ENCODE measurements around the gene UBE2E3.

DNA sequence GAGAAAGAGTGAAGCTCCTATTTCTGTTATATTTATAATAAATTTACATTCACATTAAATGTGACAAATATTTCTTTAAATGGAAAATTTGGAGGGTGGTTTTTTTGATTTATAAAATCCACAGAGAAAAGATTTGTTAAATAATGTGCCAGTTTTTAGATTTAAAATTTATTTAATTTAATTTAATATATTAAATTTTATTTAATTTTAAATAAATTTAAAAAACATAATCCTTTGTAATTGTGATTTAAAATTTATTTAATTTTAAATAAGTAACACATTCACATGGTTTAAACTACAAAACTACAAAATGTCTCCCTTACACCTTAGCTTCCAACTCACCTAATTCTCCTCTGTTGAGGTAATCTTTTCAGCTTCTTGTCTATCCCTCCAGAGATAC is 123.3 kb downstream of the UBE2E3 start:
- TF ChIP-seq BHLHE40 (IDR thresholded peaks at IDR 0.05; ENCODE audit: low read depth, low read length) (no peak), POLR2A (IDR thresholded peaks at IDR 0.05; ENCODE audit: low read depth, low read length) (no peak), SMC3 (IDR thresholded peaks at IDR 0.05; ENCODE audit: low read depth, low read length) (no peak), CEBPB (IDR thresholded peaks at IDR 0.05; ENCODE audit: low read depth, low read length) (no peak)
- TF ChIP-seq, protein P1, sequence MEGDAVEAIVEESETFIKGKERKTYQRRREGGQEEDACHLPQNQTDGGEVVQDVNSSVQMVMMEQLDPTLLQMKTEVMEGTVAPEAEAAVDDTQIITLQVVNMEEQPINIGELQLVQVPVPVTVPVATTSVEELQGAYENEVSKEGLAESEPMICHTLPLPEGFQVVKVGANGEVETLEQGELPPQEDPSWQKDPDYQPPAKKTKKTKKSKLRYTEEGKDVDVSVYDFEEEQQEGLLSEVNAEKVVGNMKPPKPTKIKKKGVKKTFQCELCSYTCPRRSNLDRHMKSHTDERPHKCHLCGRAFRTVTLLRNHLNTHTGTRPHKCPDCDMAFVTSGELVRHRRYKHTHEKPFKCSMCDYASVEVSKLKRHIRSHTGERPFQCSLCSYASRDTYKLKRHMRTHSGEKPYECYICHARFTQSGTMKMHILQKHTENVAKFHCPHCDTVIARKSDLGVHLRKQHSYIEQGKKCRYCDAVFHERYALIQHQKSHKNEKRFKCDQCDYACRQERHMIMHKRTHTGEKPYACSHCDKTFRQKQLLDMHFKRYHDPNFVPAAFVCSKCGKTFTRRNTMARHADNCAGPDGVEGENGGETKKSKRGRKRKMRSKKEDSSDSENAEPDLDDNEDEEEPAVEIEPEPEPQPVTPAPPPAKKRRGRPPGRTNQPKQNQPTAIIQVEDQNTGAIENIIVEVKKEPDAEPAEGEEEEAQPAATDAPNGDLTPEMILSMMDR (conservative IDR thresholded peaks at IDR 0.05; ENCODE audit: low read depth, low read length) = no peak
